ENCODE data around the gene HRH3.

The HRH3 gene

DNA sequence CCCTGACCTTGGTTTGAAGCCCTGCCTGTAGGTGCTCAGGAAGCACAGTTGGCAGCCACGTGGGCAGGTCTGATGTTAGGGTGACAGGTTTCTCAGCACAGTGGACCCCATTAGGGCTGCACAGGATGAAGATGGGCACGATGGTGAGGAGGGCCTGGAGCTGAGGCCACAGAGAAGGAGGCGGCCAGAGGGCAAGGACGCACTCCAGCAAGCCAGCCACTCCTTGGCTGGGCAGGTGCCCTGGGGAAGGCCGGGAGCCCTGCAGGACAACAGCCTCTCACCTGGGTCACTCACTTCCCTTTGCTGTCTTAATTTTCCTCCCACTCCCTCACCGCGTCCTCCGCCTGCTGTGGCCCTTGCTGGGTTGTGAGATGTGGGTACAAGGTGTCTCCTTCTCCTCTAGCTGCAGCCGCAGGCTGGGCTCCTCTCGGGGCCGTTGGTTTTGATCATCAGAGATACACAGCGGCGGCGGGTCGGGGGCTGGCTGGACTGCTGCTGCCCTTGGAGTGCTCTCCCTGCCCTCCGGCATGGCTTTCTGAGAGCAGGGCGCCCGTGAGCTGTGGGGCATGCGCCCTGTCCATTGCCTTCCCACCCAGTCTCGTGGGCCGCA, 23.9 kb upstream of the HRH3 start:
- DNase-seq, result no peak

- no peak for DNase-seq
Observed at GRCh38 chr20:62243106-62243505, 23.0 kb upstream of the HRH3 start.

- no peak for DNase-seq
Observed at GRCh38 chr20:62242176-62242575, 22.1 kb upstream of the HRH3 start.

DNA sequence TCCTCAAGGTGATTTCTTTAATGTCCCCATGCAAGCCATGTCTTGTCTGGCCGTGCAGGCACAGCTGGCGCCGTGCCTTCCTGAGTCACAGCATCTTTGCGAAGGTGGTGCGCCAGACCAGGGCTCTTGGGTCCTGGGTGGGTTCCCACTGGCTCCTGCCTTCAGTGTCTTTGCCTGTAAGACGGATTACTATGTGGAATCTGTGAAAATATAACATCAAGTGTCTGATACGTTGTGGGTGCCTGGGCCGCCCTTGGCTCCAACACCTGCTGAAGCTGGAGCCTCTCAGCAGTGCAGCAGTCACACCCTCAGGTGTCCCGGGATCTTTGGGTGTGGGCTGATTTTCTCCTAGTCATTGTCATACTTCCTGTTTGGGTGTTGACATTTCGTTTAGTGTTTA, 21.4 kb upstream of the HRH3 start:
- no peak for DNase-seq

- no peak for DNase-seq
Observed at GRCh38 chr20:62240020-62240685, 20.1 kb upstream of the HRH3 start.

GRCh38 chr20:62239278-62239879, 19.3 kb upstream of the HRH3 start:
- DNase-seq, result no peak

GRCh38 chr20:62238569-62239277, 18.6 kb upstream of the HRH3 start:
- DNase-seq, result peak; percentile 66

- peak; percentile 100 for DNase-seq
Observed at GRCh38 chr20:62237801-62238568, 17.9 kb upstream of the HRH3 start, which contains the start of gene OSBPL2. Gene OSBPL2 (plus strand): TSS chr20:62238521. CDS start chr20:62256185, 17,664 bp downstream.

DNA sequence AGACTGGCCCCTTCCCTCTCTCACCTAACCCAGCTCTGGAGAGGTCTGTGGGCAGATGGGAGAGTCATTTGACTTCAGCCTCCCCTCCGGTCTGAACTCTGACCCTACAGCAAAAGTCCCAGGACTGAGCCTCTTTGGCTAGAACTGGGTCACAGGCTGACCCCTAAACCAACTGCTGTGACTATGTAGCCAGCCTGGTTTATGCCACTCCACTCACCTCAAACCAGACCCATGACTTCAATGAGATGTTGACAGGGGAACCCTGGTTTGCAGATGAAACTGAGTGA, 17.4 kb upstream of the HRH3 start:
- no peak for DNase-seq

DNA sequence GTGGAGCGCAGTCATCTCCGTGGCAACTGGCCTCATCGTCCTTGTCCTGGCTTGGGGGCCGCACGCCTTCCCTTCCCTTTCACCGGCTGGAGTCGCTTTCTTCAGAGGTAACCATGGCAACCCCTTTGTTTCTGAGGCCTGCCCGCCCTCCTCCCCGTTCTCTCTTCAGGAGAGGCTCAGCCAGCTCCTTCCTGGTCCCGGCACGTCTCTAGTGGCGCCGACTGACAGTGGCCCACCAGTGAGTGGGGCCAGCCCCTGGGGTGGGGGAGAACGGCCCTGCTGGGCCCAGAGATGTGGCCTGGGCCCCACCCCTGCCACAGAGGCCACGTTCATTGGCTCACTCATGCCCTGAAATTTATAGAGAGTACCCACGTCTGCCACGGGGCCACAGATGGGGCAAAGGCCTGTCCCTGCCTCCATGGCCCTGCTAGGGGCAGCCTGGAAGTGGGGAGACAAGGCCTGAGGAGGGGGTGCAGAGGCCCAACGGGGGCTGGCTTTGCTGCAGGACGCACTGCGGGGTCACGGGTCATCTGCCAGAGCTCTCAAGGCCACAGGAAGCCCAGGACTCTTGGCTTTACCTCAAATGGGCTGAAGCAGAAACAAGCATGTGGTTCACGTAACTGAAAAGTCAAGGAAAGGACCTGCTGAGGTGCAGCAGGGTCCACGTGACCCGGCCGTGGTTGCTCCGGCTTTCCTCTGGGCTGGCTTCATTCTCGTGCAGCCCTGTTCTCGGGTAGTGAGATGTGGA, 16.9 kb upstream of the HRH3 start:
- no peak for DNase-seq

DNA sequence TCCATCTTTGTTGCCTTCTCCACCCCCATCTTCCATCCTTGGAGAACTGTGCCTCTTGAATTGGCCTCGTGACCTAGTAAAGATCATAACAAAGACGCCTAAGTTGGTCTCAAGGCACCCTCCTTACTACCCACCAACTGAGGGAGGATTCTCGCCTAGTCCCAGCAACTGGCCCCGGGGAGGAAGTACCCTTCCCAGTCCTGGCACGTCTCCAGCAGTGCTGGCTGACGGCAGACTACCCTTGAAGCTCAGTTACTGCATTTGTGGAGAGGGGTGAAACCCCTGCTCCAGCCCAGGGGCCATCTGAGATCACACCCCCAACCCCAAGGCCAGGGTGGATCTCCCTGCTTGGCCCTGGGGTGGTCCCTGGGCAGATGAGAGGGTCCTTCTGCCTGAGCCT, 16.1 kb upstream of the HRH3 start:
- no peak for DNase-seq

DNA sequence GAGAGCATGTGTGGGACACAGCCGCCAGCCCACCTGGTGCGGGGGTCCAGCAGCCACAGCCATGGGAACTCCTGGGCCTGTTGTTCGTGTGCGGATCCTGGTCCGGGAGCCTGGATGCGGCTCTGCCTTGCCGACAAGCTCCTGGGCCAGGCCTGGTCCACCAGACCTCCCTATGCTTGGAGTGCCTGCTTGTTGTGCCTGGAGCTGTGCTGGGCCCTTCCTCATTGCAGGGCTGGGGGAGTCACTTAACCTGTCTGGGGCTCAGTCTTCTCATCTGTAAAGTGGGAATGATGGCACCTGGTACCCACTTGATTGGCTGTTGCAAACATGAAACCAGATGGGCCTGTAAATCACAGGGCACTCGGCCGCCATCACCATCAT, 15.7 kb upstream of the HRH3 start:
- DNase-seq, result no peak

DNA sequence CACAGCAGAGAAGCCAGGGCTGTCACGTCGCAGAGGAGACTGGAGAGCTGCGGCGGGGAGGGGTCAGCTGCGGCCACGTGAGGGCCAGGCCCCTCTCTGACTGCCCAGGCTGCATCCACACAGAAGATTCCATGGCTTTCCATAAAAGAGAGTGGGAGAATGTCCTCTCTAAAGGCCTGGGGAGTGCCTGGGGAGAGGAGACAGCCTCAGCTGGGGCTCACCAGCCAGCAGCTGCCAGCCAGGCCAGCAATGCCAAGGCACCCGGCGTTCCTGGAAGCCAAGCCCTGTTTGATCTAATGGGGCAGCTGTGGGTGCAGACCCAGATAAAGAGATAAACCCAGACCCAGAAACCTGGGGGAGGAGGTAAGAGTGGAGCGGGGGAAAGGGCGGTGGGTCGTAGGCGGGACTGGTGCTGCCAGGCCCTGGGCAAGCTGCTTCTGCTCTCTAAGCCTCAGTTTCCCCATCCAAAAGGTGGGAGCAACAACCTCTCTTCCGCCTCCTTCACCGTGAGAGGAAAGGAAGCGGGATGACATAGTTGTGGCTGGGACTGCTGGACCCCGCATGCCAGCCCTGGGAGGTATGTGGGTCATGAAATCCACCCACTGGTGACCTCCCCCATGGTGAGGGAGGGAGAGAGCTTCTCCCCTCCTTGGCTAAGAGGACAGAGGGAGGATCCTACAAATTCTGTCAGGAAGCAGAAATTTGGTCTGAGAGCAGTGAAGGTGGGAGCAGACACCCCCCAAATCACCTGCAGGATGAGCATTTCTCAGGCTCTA, 15.1 kb upstream of the HRH3 start:
- DNase-seq, result no peak

DNA sequence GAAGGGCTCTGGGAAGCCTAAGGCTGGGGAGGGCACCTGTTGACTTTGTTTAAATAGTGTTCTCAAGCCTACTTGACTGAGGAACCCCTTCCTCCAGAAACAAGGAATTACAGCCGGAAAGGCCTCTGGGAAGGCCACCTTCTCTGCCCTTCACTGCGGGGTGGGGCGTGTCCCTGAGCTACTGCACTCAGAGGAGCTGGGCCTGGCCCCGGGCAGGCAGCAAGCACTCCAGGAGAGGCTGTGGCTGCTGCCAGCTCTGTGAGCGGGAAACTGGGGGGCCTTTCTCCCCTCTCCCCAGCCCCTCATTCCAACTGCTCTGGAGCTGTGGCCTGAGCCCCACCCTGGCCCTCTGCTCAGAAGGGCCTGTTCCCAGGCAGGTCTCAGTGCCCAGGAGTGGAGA, 14.3 kb upstream of the HRH3 start:
- DNase-seq, result no peak

GRCh38 chr20:62233684-62234083, 13.6 kb upstream of the HRH3 start:
- no peak for DNase-seq

- DNase-seq, result no peak
Observed at GRCh38 chr20:62232770-62233645, 12.9 kb upstream of the HRH3 start.

GRCh38 chr20:62232194-62232593, 12.1 kb upstream of the HRH3 start:
- DNase-seq, result no peak

GRCh38 chr20:62231292-62231691, 11.2 kb upstream of the HRH3 start:
- DNase-seq, result no peak

GRCh38 chr20:62230696-62231095, 10.6 kb upstream of the HRH3 start:
- DNase-seq, result no peak

DNA sequence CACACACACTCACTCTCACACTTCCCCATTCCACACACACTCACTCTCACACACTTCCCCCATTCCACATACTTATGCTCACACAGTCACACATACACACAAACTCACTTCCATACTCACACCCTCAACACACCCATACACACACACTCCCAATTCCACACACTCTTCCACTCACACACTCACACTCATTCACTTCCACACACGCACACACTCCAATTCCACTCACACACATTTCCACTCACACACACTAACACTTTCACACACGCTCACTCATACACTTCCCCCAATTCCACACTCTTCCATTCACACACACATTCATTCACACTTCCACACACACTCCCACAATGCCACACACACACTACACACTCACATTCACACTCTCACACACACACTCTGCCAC, 10.2 kb upstream of the HRH3 start:
- no peak for DNase-seq

DNA sequence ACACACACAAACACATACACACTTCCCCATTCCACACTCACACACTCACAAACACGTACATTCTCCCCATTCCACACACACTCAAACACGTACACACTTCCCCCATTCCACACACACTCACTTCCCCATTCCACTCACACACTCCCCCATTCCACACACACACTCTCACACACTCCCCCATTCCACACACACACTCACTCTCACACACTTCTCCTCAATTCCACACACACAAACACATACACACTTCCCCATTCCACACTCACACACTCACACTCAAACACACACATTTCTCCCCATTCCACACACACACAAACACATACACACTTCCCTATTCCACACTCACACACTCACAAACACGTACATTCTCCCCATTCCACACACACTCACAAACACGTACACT, 9.6 kb upstream of the HRH3 start:
- DNase-seq, result no peak

Measured in activated effector memory CD4-positive, alpha-beta T cell treated with anti-CD3 and anti-CD28 coated beads, Interleukin-2, amount 50 U/mL, for 16 hours (primary cell).